HG02623 (cell line): ENCODE results near the gene CNGB1.
"Not testable (repeated sequence)": the region's sequence is repeated elsewhere in the genome, so short reads cannot be mapped to it uniquely, and the experiment has no call there.

Experiments used
- ATAC-seq: cut with Tn5 transposase; IDR thresholded peaks from one replicate; pipeline ENCODE4 v1.9.1; 2021; ENCODE audit warnings: moderate library complexity; ENCODE audit not compliant: unreplicated experiment

CNGB1 gene

GRCh38 chr16:57956270-57956808 lies 14.6 kb downstream of the CNGB1 start:
- ATAC-seq = no peak

GRCh38 chr16:57955572-57956188 lies 15.2 kb downstream of the CNGB1 start:
- no peak for ATAC-seq

GRCh38 chr16:57953857-57954256 lies 17.1 kb downstream of the CNGB1 start:
- no peak for ATAC-seq

GRCh38 chr16:57952909-57953308 lies 18.0 kb downstream of the CNGB1 start:
- no peak for ATAC-seq

- no peak for ATAC-seq
Observed at GRCh38 chr16:57951204-57951960, 19.5 kb downstream of the CNGB1 start.

- no peak for ATAC-seq
Observed at GRCh38 chr16:57950382-57950781, 20.5 kb downstream of the CNGB1 start.

GRCh38 chr16:57949595-57950238 lies 21.2 kb downstream of the CNGB1 start:
- ATAC-seq = no peak

- no peak for ATAC-seq
Observed at GRCh38 chr16:57949013-57949412, 21.9 kb downstream of the CNGB1 start.

- no peak for ATAC-seq
Observed at GRCh38 chr16:57948027-57948426, 22.9 kb downstream of the CNGB1 start.

GRCh38 chr16:57947261-57947660 lies 23.7 kb downstream of the CNGB1 start:
- no peak for ATAC-seq

GRCh38 chr16:57946181-57946801 lies 24.6 kb downstream of the CNGB1 start:
- no peak for ATAC-seq

- no peak for ATAC-seq
Observed at GRCh38 chr16:57945740-57946138, 25.2 kb downstream of the CNGB1 start.

GRCh38 chr16:57944970-57945739 lies 25.8 kb downstream of the CNGB1 start:
- ATAC-seq = no peak

- not testable (repeated sequence) for ATAC-seq
Observed at GRCh38 chr16:57943381-57943780, 27.5 kb downstream of the CNGB1 start.

GRCh38 chr16:57941901-57942300 lies 29.0 kb downstream of the CNGB1 start:
- ATAC-seq = not testable (repeated sequence)

GRCh38 chr16:57941016-57941664 lies 29.8 kb downstream of the CNGB1 start:
- no peak for ATAC-seq

- ATAC-seq = no peak
Observed at GRCh38 chr16:57940382-57940966, 30.5 kb downstream of the CNGB1 start.

- no peak for ATAC-seq
Observed at GRCh38 chr16:57939872-57940224, 31.1 kb downstream of the CNGB1 start.

GRCh38 chr16:57938936-57939871 lies 31.7 kb downstream of the CNGB1 start:
- no peak for ATAC-seq
